ENCODE measurements around the gene RAMACL. TPM values are rescaled to one million over a fixed set of nuclear protein-coding genes. Genes with fewer than 3 reads are reported as not detected.

Gene RAMACL
- total RNA-seq, 1 donor from 2014 or later: 4.9 TPM

- no peak for DNase-seq (ENCODE audit: low spot score)
- Mint-ChIP-seq H3K27ac (ENCODE audit: unreplicated experiment) (peak overlapping the region; percentile 74), H3K4me1 (ENCODE audit: unreplicated experiment) (peaks cover 84% of the 10 kb centered on the region), H3K4me3 (ENCODE audit: unreplicated experiment) (peak overlapping the region; percentile 65), H3K27me3 (ENCODE audit: unreplicated experiment) (peaks cover 15% of the 10 kb centered on the region), H3K9me3 (ENCODE audit: unreplicated experiment) (no peaks in the 10 kb centered on the region), H3K36me3 (ENCODE audit: low read depth, unreplicated experiment) (peaks cover 44% of the 10 kb centered on the region)
- TF ChIP-seq CTCF (IDR thresholded peaks at IDR 0.05; ENCODE audit: unreplicated experiment): no peak
Observed at GRCh38 chr6:166616261-166617238, 30.1 kb upstream of the RAMACL start.

- no peak for DNase-seq (ENCODE audit: low spot score)
- Mint-ChIP-seq H3K27ac (ENCODE audit: unreplicated experiment) (peak overlapping the region; percentile 98), H3K27me3 (ENCODE audit: unreplicated experiment) (peaks cover 15% of the 10 kb centered on the region), H3K4me3 (ENCODE audit: unreplicated experiment) (peak overlapping the region; percentile 86), H3K9me3 (ENCODE audit: unreplicated experiment) (no peaks in the 10 kb centered on the region), H3K4me1 (ENCODE audit: unreplicated experiment) (peaks cover 89% of the 10 kb centered on the region), H3K36me3 (ENCODE audit: low read depth, unreplicated experiment) (peaks cover 44% of the 10 kb centered on the region)
- TF ChIP-seq CTCF (IDR thresholded peaks at IDR 0.05; ENCODE audit: unreplicated experiment): no peak
Observed at GRCh38 chr6:166615059-166615770, 28.7 kb upstream of the RAMACL start.

- H3K27me3 Mint-ChIP-seq (ENCODE audit: unreplicated experiment): peaks cover 13% of the 10 kb centered on the region
- peaks cover 88% of the 10 kb centered on the region for H3K4me1 Mint-ChIP-seq (ENCODE audit: unreplicated experiment)
- DNase-seq (ENCODE audit: low spot score): no peak
- H3K27ac Mint-ChIP-seq (ENCODE audit: unreplicated experiment): peak overlapping the region; percentile 98
- no peak for TF ChIP-seq CTCF (IDR thresholded peaks at IDR 0.05; ENCODE audit: unreplicated experiment)
- H3K9me3 Mint-ChIP-seq (ENCODE audit: unreplicated experiment): no peaks in the 10 kb centered on the region
- H3K36me3 Mint-ChIP-seq (ENCODE audit: low read depth, unreplicated experiment): peaks cover 44% of the 10 kb centered on the region
- peak overlapping the region; percentile 86 for H3K4me3 Mint-ChIP-seq (ENCODE audit: unreplicated experiment)
Observed at GRCh38 chr6:166614589-166614988, 28.1 kb upstream of the RAMACL start.

GRCh38 chr6:166614171-166614583, 27.7 kb upstream of the RAMACL start:
- peak overlapping the region; percentile 86 for H3K4me3 Mint-ChIP-seq (ENCODE audit: unreplicated experiment)
- DNase-seq (ENCODE audit: low spot score): no peak
- H3K27me3 Mint-ChIP-seq (ENCODE audit: unreplicated experiment): peaks cover 13% of the 10 kb centered on the region
- peaks cover 85% of the 10 kb centered on the region for H3K4me1 Mint-ChIP-seq (ENCODE audit: unreplicated experiment)
- peaks cover 42% of the 10 kb centered on the region for H3K36me3 Mint-ChIP-seq (ENCODE audit: low read depth, unreplicated experiment)
- no peak for TF ChIP-seq CTCF (IDR thresholded peaks at IDR 0.05; ENCODE audit: unreplicated experiment)
- H3K27ac Mint-ChIP-seq (ENCODE audit: unreplicated experiment): peak overlapping the region; percentile 98
- no peaks in the 10 kb centered on the region for H3K9me3 Mint-ChIP-seq (ENCODE audit: unreplicated experiment)

Data from endothelial cell (in vitro differentiated cells).